GM18951 (cell line): ENCODE data around the gene CD37.
"Not testable (repeated sequence)": the region's sequence is repeated elsewhere in the genome, so short reads cannot be mapped to it uniquely, and the experiment has no call there.

Experiments used
- POLR2A ChIP-seq: IDR thresholded peaks from 4 replicates; pipeline ENCODE4 v1.6.1; 2011; ENCODE audit warnings: mild to moderate bottlenecking; ENCODE audit not compliant: insufficient read length, insufficient read depth; ENCODE audit errors: extremely low read depth
- in situ Hi-C: fragments of 300-500 bp; cut with MboI; formaldehyde crosslinking; loops from one replicate; pipeline ENCODE4 v1.12.0; 2022; ENCODE audit warnings: low sequenced_read_pairs, mixed read lengths, inconsistent platforms; ENCODE audit not compliant: unreplicated experiment

Gene CD37

GRCh38 chr19:49316284-49316683 lies 18.9 kb upstream of the CD37 start:
- in situ Hi-C loops = no loop called here
- no peak for TF ChIP-seq POLR2A

- no peak for TF ChIP-seq POLR2A
- in situ Hi-C loops = no loop called here
These were observed 16.9 kb upstream of the CD37 start for GRCh38 chr19:49318296-49318695.

- in situ Hi-C loops = no loop called here
- TF ChIP-seq POLR2A = no peak
These were observed 10.2 kb upstream of the CD37 start, which contains the start of gene SLC6A16 for GRCh38 chr19:49324801-49325576. Gene SLC6A16 (minus strand): TSS chr19:49325191. CDS start chr19:49311347, 13,844 bp downstream.

DNA sequence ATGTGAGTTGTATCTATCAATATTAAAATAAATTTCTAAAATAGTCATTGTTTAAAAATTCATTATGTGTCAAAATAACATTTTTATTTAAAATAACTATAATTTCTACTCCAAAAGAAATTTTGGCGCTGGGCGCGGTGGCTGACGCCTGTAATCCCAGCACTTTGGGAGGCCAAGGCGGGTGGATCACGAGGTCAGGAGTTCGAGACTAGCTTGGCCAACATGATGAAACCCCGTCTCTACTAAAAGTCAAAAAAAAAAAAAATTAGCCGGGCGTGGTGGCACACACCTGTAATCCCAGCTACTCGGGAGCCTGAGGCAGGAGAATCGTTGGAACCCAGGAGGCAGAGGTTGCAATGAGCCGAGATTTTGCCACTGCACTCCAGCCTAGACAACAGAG lies 9.4 kb upstream of the CD37 start:
- in situ Hi-C loops = not testable (repeated sequence)

DNA sequence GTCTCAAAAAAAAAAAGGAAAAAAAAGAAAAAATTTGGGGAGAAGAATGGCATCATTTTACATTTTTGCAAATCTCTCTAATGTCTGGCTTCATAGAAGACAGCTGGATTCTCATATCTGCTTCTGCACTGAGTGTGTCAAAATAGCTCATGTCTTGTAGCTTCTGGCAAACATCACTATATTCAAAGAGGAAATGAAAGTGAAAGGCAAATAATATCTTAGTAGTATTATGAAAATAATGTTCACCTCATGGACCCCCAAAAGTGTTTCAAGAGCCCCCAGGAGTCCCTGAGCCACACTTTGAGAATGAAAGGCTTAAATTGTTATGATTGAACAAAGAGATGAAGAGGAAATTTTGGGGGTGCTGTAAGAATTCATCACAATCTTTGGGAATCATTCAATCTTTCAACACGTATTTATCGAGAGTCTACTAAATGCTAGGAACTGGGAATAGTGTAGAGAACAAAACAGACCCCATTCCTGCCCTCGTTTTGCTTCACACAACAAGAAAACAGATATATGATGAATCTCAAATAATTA lies 9.0 kb upstream of the CD37 start:
- TF ChIP-seq POLR2A = no peak
- in situ Hi-C loops = no loop called here

- in situ Hi-C loops = no loop called here
These were observed 7.2 kb upstream of the CD37 start for GRCh38 chr19:49327878-49328544.

DNA sequence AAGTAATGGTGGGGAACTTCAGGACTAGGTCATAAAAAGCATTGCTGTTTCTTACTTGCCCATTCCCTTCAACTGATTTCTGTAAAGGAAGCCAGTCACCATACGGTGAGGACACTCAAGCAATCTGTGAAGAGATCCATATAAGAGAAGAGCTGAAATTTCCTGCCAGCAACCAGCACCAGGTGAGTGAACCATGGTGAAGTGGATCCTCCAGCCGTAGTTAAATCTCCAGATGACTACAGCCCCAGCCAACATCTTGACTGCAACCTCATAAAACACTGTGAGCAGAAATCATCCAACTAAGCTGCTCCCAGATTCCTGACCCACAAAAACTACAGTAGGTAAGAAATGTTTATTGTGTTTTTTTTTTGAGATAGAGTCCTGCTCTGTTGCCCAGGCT lies 6.5 kb upstream of the CD37 start:
- TF ChIP-seq POLR2A = no peak
- in situ Hi-C loops = no loop called here

More at GRCh38 chr19:49327878-49328544, 7.2 kb upstream of the CD37 start:
- TF ChIP-seq POLR2A = no peak

DNA sequence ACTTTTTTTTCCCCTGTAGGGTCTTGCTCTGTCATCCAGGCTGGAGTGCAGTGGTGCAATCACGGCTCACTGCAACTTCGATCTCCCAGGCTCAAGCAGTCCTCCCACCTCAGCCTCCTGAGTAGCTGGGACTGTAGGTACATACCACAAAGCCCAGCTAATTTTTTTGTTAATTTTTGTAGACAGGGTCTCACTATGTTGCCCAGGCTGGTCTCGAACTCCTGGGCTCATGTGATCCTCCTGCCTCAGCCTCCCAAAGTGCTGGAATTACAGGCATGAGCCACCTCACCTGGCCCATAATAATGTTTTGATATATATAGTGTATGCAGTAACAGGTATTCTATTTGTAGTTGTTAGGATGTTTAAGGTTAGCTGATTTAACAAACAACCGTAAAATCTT lies 4.0 kb upstream of the CD37 start:
- in situ Hi-C loops = not testable (repeated sequence)

DNA sequence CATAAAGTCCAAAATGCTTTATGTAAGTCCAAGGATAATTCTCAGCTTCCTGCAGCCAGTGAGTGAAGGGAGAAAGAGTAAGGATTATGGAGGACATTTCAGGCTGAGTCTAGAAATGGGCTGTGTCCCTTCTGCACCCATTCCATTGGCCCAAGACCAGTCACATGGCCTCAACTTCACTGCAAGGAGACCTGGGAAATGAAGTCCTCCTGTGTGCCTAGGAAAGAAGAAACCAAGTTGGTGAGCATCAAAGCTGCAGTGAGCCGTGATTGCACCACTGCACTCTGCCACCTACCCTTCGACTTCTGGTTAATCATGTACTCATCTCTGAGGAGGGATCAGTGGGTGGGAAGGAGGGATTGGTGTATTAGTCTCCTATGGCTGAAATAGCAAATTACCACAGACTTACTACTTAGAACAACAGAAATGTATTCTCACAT lies 3.6 kb upstream of the CD37 start:
- in situ Hi-C loops = no loop called here
- TF ChIP-seq POLR2A = no peak

- in situ Hi-C loops = not testable (repeated sequence)
These were observed 2.4 kb upstream of the CD37 start for GRCh38 chr19:49332691-49333417.

GRCh38 chr19:49333418-49333805 lies 1.8 kb upstream of the CD37 start:
- no peak for TF ChIP-seq POLR2A
- in situ Hi-C loops = no loop called here

GRCh38 chr19:49333811-49334288 lies 1.4 kb upstream of the CD37 start:
- in situ Hi-C loops = no loop called here
- TF ChIP-seq POLR2A = peak; percentile 84

DNA sequence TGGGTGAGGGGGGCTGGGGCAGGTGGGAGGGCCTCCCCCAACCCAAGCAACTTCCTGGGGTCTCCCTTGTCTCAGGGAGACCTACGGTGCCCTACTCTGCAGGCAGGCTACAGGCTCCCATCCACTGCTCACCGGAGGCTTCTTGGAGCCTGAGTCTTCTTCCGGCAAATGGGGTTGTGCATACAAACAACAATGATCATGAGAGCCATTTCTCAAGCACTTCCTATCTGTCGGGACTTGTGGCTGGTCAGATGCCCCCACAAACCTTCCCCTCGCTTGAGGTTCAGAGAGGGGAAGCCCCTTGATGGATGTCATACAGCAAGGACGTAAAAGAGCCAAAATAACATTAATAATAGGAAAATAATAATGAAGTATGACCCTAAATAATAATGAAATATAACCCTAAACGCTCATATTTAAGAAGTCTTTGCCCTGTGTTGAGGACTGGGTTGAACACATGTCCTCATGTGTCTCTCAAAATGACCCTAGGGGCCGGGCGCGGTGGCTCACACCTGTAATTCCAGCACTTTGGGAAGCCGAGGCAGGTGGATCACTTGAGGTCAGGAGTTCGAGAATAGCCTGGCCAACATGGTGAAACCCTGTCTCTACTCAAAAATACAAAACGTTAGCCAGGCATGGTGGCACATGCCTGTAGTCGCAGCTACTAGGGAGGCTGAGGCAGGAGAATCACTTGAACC lies 727 bp downstream of the CD37 start:
- TF ChIP-seq POLR2A = no peak
- in situ Hi-C loops = no loop called here
